B cell (primary cell): ENCODE measurements around the gene ZFR2.

Experiments
- EZH2 ChIP-seq: IDR thresholded peaks from 2 replicates; pipeline ENCODE4 v1.6.1; 2012; ENCODE audit warnings: borderline replicate concordance, low read depth, mild to moderate bottlenecking, moderate library complexity, low read length; ENCODE audit not compliant: insufficient read depth, poor library complexity, severe bottlenecking
- TF ChIP-seq, protein P1 (sequence below): fragments of 200-600 bp; IDR thresholded peaks from one replicate; pipeline ENCODE4 v1.8.0; 2022; ENCODE audit warnings: antibody characterized with exemption, mild to moderate bottlenecking

DNA sequence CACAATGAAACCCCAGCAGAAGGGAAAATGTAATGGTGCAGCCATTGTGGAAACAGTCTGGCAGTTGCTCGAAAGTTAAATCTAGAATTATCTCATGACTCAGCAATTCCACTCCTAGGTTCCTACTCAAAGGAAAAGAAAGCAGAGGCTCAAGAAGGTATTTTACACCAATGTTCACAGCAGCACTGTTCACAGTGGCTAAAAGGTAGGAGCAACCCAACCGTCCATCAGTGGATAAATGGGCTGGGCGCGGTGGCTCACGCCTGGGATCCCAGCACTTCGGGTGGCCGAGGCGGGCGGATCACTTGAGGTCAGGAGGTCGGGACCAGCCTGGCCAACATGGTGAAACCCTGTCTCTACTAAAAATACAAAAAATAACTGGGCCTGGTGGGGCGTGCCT is 25.9 kb downstream of the ZFR2 start:
- TF ChIP-seq, protein P1, sequence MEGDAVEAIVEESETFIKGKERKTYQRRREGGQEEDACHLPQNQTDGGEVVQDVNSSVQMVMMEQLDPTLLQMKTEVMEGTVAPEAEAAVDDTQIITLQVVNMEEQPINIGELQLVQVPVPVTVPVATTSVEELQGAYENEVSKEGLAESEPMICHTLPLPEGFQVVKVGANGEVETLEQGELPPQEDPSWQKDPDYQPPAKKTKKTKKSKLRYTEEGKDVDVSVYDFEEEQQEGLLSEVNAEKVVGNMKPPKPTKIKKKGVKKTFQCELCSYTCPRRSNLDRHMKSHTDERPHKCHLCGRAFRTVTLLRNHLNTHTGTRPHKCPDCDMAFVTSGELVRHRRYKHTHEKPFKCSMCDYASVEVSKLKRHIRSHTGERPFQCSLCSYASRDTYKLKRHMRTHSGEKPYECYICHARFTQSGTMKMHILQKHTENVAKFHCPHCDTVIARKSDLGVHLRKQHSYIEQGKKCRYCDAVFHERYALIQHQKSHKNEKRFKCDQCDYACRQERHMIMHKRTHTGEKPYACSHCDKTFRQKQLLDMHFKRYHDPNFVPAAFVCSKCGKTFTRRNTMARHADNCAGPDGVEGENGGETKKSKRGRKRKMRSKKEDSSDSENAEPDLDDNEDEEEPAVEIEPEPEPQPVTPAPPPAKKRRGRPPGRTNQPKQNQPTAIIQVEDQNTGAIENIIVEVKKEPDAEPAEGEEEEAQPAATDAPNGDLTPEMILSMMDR, result no peak
- TF ChIP-seq EZH2, result no peak
